Endothelial cell of umbilical vein (primary cell): ENCODE measurements around the gene SLC24A1. TPM values are rescaled to one million over a fixed set of nuclear protein-coding genes. Genes with fewer than 3 reads are reported as not detected.

Experiments used
- BruUV-seq: library from RNA; stranded (reverse); fragments of 400-500 nt; replicated peaks from 2 replicates; lab custom pipeline; 2021; lab: Mats Ljungman, UMichigan
- CTCF ChIA-PET: fragments of 300-600, 350-600 bp; sonication (Branson Sonifier 250); formaldehyde crosslinking; loops from one replicate; lab custom pipeline; 2021; ENCODE audit warnings: antibody characterized with exemption, inconsistent platforms; lab: Charles Lee
- POLR2A ChIA-PET: fragments of 300-600, 350-600 bp; sonication (Branson Sonifier 250); formaldehyde crosslinking; loops from one replicate; lab custom pipeline; 2021; ENCODE audit warnings: antibody characterized with exemption, inconsistent platforms; lab: Charles Lee
- DNase-seq: peaks from one replicate; pipeline ENCODE4 v3.0.0-alpha.2; 2011; ENCODE audit warnings: low read depth, low spot score
- FAIRE-seq: peaks from 2 replicates; lab custom pipeline; 2011; peaks lifted over from hg19 to GRCh38; lab: Jason Lieb, UNC
- H2AFZ ChIP-seq: 2 replicates; pipeline ENCODE4 v1.6.0; 2012; ENCODE audit warnings: low read depth, low read length, control low read depth, inconsistent platforms
- H3K27ac ChIP-seq: 2 replicates; pipeline ENCODE4 v1.5.1; 2011; ENCODE audit warnings: low read depth, mild to moderate bottlenecking, control low read depth, low read length, moderate library complexity; ENCODE audit not compliant: insufficient read depth
- H3K27me3 ChIP-seq, 2 experiments: 2 replicates each; pipeline versions ENCODE4 v1.6.0 to v1.6.1; 2011; ENCODE audit warnings: low read length in 2 of 2, mixed read lengths in 1 of 2; ENCODE audit not compliant: control insufficient read depth in 2 of 2, insufficient read depth in 2 of 2
- H3K36me3 ChIP-seq, 2 experiments: 2 replicates in 1 of 2; 3 replicates in 1 of 2; pipeline ENCODE4 v1.5.1; 2011; ENCODE audit warnings: low read length in 2 of 2, mild to moderate bottlenecking in 1 of 2, moderate library complexity in 1 of 2; ENCODE audit not compliant: control insufficient read depth in 2 of 2, insufficient read depth in 2 of 2; ENCODE audit errors: extremely low read depth in 1 of 2
- H3K4me1 ChIP-seq: 3 replicates; pipeline ENCODE4 v1.5.1; 2011; ENCODE audit warnings: mild to moderate bottlenecking, low read length; ENCODE audit not compliant: control insufficient read depth, insufficient read depth; ENCODE audit errors: extremely low read depth
- H3K4me2 ChIP-seq: 2 replicates; pipeline ENCODE4 v1.6.1; 2011; ENCODE audit warnings: low read length, control low read depth, mixed read lengths; ENCODE audit not compliant: insufficient read depth
- H3K4me3 ChIP-seq, 3 experiments: fragments of 200-600 bp in 1 of 3; sonication (generic), shearing (Covaris generic) in 1 of 3; replicated peaks in 1 of 3; 2 replicates each; pipeline ENCODE4 v1.5.1; 2011 to 2016; ENCODE audit warnings: control low read depth in 3 of 3, low read length in 3 of 3, mild to moderate bottlenecking in 2 of 3, inconsistent platforms in 1 of 3, low read depth in 1 of 3, moderate library complexity in 1 of 3; ENCODE audit not compliant: insufficient read depth in 1 of 3
- H3K79me2 ChIP-seq: 2 replicates; pipeline ENCODE4 v1.6.0; 2012; ENCODE audit warnings: low read length, inconsistent platforms; ENCODE audit not compliant: control insufficient read depth, insufficient read depth
- H3K9ac ChIP-seq: replicated peaks from 2 replicates; pipeline ENCODE3; 2011; ENCODE audit warnings: low read length, control low read depth; ENCODE audit not compliant: insufficient read depth; ENCODE audit errors: extremely low read depth
- H3K9me1 ChIP-seq: replicated peaks from 3 replicates; pipeline ENCODE4 v1.6.0; 2011; ENCODE audit warnings: mild to moderate bottlenecking, low read length; ENCODE audit not compliant: control insufficient read depth, insufficient read depth; ENCODE audit errors: extremely low read depth
- H3K9me3 ChIP-seq: replicated peaks from 2 replicates; pipeline ENCODE4 v1.5.1; 2012; ENCODE audit warnings: low read length, inconsistent platforms; ENCODE audit not compliant: control insufficient read depth, insufficient read depth
- H4K20me1 ChIP-seq: replicated peaks from 2 replicates; pipeline ENCODE3; 2011; ENCODE audit warnings: mild to moderate bottlenecking, low read length; ENCODE audit not compliant: control insufficient read depth, insufficient read depth; ENCODE audit errors: extremely low read depth
- EZH2 ChIP-seq: IDR thresholded peaks from 2 replicates; pipeline ENCODE4 v1.6.1; 2012; ENCODE audit warnings: borderline replicate concordance, low read depth, mild to moderate bottlenecking, moderate library complexity, low read length, inconsistent platforms; ENCODE audit not compliant: severe bottlenecking
- FOS ChIP-seq: IDR thresholded peaks from 2 replicates; pipeline ENCODE4 v1.6.1; 2011; ENCODE audit warnings: mild to moderate bottlenecking, low read length, moderate library complexity, borderline replicate concordance; ENCODE audit not compliant: insufficient read depth
- GATA2 ChIP-seq: IDR thresholded peaks from 2 replicates; pipeline ENCODE4 v1.7.0; 2011; ENCODE audit warnings: low read depth, mild to moderate bottlenecking, moderate library complexity, mixed read lengths, low read length; ENCODE audit not compliant: insufficient read length, insufficient read depth
- JUN ChIP-seq: IDR thresholded peaks from 2 replicates; pipeline ENCODE4 v1.6.1; 2011; ENCODE audit warnings: borderline replicate concordance, low read depth; ENCODE audit not compliant: insufficient read length, insufficient read depth
- MAX ChIP-seq: IDR thresholded peaks from 2 replicates; pipeline ENCODE4 v1.6.1; 2011; ENCODE audit not compliant: insufficient read depth, insufficient read length
- MYC ChIP-seq: IDR thresholded peaks from one replicate; pipeline ENCODE4 v1.6.1; 2011; ENCODE audit warnings: mild to moderate bottlenecking, low read depth, low read length
- POLR2A ChIP-seq: IDR thresholded peaks from 2 replicates; pipeline ENCODE4 v1.6.1; 2012; ENCODE audit warnings: low read depth, mild to moderate bottlenecking, control low read depth, low read length
- POLR2AphosphoS5 ChIP-seq: IDR thresholded peaks from 2 replicates; pipeline ENCODE4 v1.6.1; 2012; ENCODE audit warnings: low read depth, mild to moderate bottlenecking, control low read depth, low read length, moderate library complexity; ENCODE audit not compliant: insufficient read depth
- dilution Hi-C: fragments of 300-500 bp; cut with MboI; formaldehyde crosslinking; loops from one replicate; pipeline ENCODE4 v1.15.0; 2019; ENCODE audit warnings: low sequenced_read_pairs; ENCODE audit not compliant: extremely low pct_ligation_motif_present
- intact Hi-C: fragments of 100-400 bp; cut with micrococcal nuclease; formaldehyde crosslinking; loops from one replicate; pipeline ENCODE4 v1.10.0; 2022
- polyA plus RNA-seq, 4 experiments: library from polyadenylated mRNA; depleted of rRNA in 3 of 4; stranded (reverse) in 3 of 4; unstranded in 1 of 4; fragments of >200 nt; gene quantifications; 2 replicates each; pipeline versions ENCODE4 v1.2.1 to v1.2.3, GENCODE V29; 2011 to 2012; ENCODE audit warnings: missing spikeins in 1 of 4
- total RNA-seq: library from RNA; stranded (reverse); gene quantifications from 2 replicates; pipeline ENCODE4 v1.2.3, GENCODE V29; 2021
- TF ChIP-seq, protein P1 (sequence below), 2 donors: IDR thresholded peaks; 1 replicate in 1 of 2; 2 replicates in 1 of 2; pipeline ENCODE4 v1.5.1; 2011; ENCODE audit warnings: low read length in 2 of 2, mild to moderate bottlenecking in 2 of 2, moderate library complexity in 2 of 2, control low read depth in 1 of 2, inconsistent platforms in 1 of 2, low read depth in 1 of 2; ENCODE audit not compliant: insufficient read depth in 1 of 2; ENCODE audit errors: extremely low read depth in 1 of 2

Gene SLC24A1
- total and polyA plus RNA-seq, 2 donors (not counting 3 experiments of a cell fraction or from before 2014, with no cell fraction given), result 3.6 to 7.3 TPM

DNA sequence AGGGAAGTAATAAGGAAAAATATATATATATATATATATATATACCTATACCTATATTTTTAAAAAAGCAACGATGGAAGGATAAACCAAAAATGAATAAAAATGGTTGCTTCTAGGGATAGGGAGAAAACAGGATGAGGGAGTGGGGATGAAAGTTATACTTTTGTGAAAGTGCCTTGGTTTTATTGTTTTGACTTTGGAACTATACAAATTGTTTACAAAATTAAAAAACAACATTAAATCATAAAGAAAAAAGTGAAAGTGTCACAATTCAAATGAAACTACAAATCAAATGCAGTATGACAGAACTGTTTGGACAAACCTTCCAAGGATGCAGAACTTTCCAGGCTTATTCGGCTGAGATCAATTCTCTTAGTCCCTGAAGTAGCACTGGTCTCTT, 54.4 kb downstream of the SLC24A1 start:
- no peak for FAIRE-seq

More for the DNA sequence above, 54.4 kb downstream of the SLC24A1 start:
- H3K4me3 ChIP-seq, result no peak overlapping the region
- H3K9me3 ChIP-seq, result no peaks in the 10 kb centered on the region
- no peak overlapping the region for H3K27ac ChIP-seq
- H3K27me3 ChIP-seq, result no peaks in the 10 kb centered on the region
- H3K4me2 ChIP-seq, result no peak overlapping the region
- DNase-seq, result no peak
- dilution Hi-C loops (no loop called here), intact Hi-C loops (no loop called here)
- H3K36me3 ChIP-seq, result peaks cover 0 to 2% of the 10 kb centered on the region in 2 experiments
- H2AFZ ChIP-seq, result no peak overlapping the region
- no peaks in the 10 kb centered on the region for H3K79me2 ChIP-seq
- no peaks in the 10 kb centered on the region for H3K9me1 ChIP-seq
- H4K20me1 ChIP-seq, result no peaks in the 10 kb centered on the region
- POLR2A ChIA-PET, result no interaction called here
- CTCF ChIA-PET, result no interaction called here
- no peak overlapping the region for H3K9ac ChIP-seq
- no peaks in the 10 kb centered on the region for H3K4me1 ChIP-seq
- TF ChIP-seq FOS (no peak), JUN (no peak), MAX (no peak), GATA2 (no peak), POLR2A (no peak), MYC (no peak), POLR2AphosphoS5 (no peak), EZH2 (no peak)
- TF ChIP-seq, protein P1, sequence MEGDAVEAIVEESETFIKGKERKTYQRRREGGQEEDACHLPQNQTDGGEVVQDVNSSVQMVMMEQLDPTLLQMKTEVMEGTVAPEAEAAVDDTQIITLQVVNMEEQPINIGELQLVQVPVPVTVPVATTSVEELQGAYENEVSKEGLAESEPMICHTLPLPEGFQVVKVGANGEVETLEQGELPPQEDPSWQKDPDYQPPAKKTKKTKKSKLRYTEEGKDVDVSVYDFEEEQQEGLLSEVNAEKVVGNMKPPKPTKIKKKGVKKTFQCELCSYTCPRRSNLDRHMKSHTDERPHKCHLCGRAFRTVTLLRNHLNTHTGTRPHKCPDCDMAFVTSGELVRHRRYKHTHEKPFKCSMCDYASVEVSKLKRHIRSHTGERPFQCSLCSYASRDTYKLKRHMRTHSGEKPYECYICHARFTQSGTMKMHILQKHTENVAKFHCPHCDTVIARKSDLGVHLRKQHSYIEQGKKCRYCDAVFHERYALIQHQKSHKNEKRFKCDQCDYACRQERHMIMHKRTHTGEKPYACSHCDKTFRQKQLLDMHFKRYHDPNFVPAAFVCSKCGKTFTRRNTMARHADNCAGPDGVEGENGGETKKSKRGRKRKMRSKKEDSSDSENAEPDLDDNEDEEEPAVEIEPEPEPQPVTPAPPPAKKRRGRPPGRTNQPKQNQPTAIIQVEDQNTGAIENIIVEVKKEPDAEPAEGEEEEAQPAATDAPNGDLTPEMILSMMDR (IDR thresholded peaks at IDR 0.05; ENCODE audit: extremely low read depth in 1 of 2, insufficient read depth in 1 of 2, low read depth in 1 of 2, low read length in 2 of 2), result no peak
- BruUV-seq, result no TSS peak
